ENCODE data around the gene EVA1C. TPM values are rescaled to one million over a fixed set of nuclear protein-coding genes. Genes with fewer than 3 reads are reported as not detected.
A peak's percentile ranks its signal among the peaks of the same experiment; 100 is the strongest.
"Not testable (repeated sequence)": the region's sequence is repeated elsewhere in the genome, so short reads cannot be mapped to it uniquely, and the experiment has no call there.

The EVA1C gene
- total RNA-seq, 5 donors from 2014 or later (not counting 1 experiment from before 2014, with no cell fraction given): 9.7 to 22.1 (median 18.0) TPM

- ChIA-PET POLR2A (no interaction called here), CTCF (no interaction called here)
- no peaks in the 10 kb centered on the region for H3K27me3 Mint-ChIP-seq
- H3K36me3 Mint-ChIP-seq: peaks cover 49% of the 10 kb centered on the region
- no peaks in the 10 kb centered on the region for H3K27me3 ChIP-seq (replicated peaks in 1 of 2; ENCODE audit: control insufficient read depth in 2 of 2, extremely low read depth in 1 of 2, insufficient read depth in 2 of 2, low read length in 1 of 2)
- no peaks in the 10 kb centered on the region for H3K9me3 ChIP-seq
- H3K4me1 Mint-ChIP-seq: peaks cover 0 to 27% (median 4%) of the 10 kb centered on the region in 3 donors
- H3K4me1 ChIP-seq (ENCODE audit: control insufficient read depth in 1 of 2, extremely low read depth in 1 of 2, insufficient read depth in 2 of 2, low read length in 2 of 2): peaks cover 0 to 9% of the 10 kb centered on the region in 2 experiments
- no peak overlapping the region for H3K4me3 Mint-ChIP-seq
- WGBS (ENCODE audit: insufficient coverage): 79% methylated on average over 9 of the region's 14 CpGs
- no peaks in the 10 kb centered on the region for H3K9me3 Mint-ChIP-seq
- H3K4me3 ChIP-seq (ENCODE audit: control insufficient read depth in 1 of 2, extremely low read depth in 1 of 2, low read length in 1 of 2): no peak overlapping the region
- no peak overlapping the region for H3K27ac ChIP-seq (ENCODE audit: low read length)
- peaks cover 0 to 5% of the 10 kb centered on the region in 2 donors for H3K36me3 ChIP-seq (ENCODE audit: control insufficient read depth in 2 of 2, extremely low read depth in 1 of 2, insufficient read depth in 1 of 2, low read length in 1 of 2)
- DNase-seq: no peak
- peak overlapping the region in 1 of 2 donors; percentile 61 for H3K27ac Mint-ChIP-seq
- no peak for ATAC-seq (replicated peaks in 1 of 4)
These were observed 86.9 kb downstream of the EVA1C start for GRCh38 chr21:32499249-32500055.

DNA sequence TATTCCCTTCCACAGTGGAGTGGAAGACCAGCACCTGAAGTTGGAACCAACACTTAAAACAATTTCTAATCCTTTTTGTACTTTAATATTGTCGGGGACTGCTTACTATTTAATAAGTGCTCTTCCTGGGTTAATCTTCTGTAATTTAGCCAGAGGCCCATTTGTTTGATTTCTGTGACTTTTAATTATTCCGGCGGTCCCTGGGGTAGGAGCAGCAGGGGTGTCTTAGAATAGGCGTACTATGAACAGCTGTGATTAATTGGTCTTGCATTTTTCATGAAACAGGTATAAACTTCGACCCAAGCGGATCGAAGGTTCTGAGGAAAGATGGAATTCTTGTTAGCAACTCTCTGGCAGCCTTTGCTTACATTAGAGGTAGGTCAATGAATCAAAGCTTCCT lies 91.1 kb downstream of the EVA1C start:
- H3K36me3 Mint-ChIP-seq: peaks cover 43% of the 10 kb centered on the region
- H3K4me1 Mint-ChIP-seq; H3K36me3 ChIP-seq (ENCODE audit: control insufficient read depth in 2 of 2, extremely low read depth in 1 of 2, insufficient read depth in 1 of 2, low read length in 1 of 2); H3K4me1 ChIP-seq (ENCODE audit: control insufficient read depth in 1 of 2, extremely low read depth in 1 of 2, insufficient read depth in 2 of 2, low read length in 2 of 2); H3K9me3 Mint-ChIP-seq; DNase-seq; H3K27me3 Mint-ChIP-seq; POLR2A ChIA-PET; ATAC-seq (replicated peaks in 1 of 4); H3K27me3 ChIP-seq (replicated peaks in 1 of 2; ENCODE audit: control insufficient read depth in 2 of 2, extremely low read depth in 1 of 2, insufficient read depth in 2 of 2, low read length in 1 of 2); H3K9me3 ChIP-seq; H3K4me3 ChIP-seq (ENCODE audit: control insufficient read depth in 1 of 2, extremely low read depth in 1 of 2, low read length in 1 of 2); H3K27ac ChIP-seq (ENCODE audit: low read length); H3K4me3 Mint-ChIP-seq; H3K27ac Mint-ChIP-seq; CTCF ChIA-PET: not testable (repeated sequence)
- WGBS (ENCODE audit: insufficient coverage): 96% methylated on average over 6 of the region's 7 CpGs

GRCh38 chr21:32505767-32506166 lies 93.3 kb downstream of the EVA1C start:
- not testable (repeated sequence) for H3K9me3 ChIP-seq

GRCh38 chr21:32506411-32506965 lies 94.0 kb downstream of the EVA1C start:
- H3K27ac Mint-ChIP-seq; POLR2A ChIA-PET; H3K36me3 ChIP-seq (ENCODE audit: control insufficient read depth in 2 of 2, extremely low read depth in 1 of 2, insufficient read depth in 1 of 2, low read length in 1 of 2): not testable (repeated sequence)

More at GRCh38 chr21:32505767-32506166, 93.3 kb downstream of the EVA1C start:
- ATAC-seq (replicated peaks in 1 of 4); H3K9me3 Mint-ChIP-seq; H3K27ac ChIP-seq (ENCODE audit: low read length); H3K4me3 Mint-ChIP-seq; H3K27me3 ChIP-seq (replicated peaks in 1 of 2; ENCODE audit: control insufficient read depth in 2 of 2, extremely low read depth in 1 of 2, insufficient read depth in 2 of 2, low read length in 1 of 2); CTCF ChIA-PET; H3K4me1 ChIP-seq (ENCODE audit: control insufficient read depth in 1 of 2, extremely low read depth in 1 of 2, insufficient read depth in 2 of 2, low read length in 2 of 2); H3K36me3 ChIP-seq (ENCODE audit: control insufficient read depth in 2 of 2, extremely low read depth in 1 of 2, insufficient read depth in 1 of 2, low read length in 1 of 2); H3K27ac Mint-ChIP-seq; DNase-seq; H3K27me3 Mint-ChIP-seq; POLR2A ChIA-PET; H3K4me3 ChIP-seq (ENCODE audit: control insufficient read depth in 1 of 2, extremely low read depth in 1 of 2, low read length in 1 of 2); H3K4me1 Mint-ChIP-seq: not testable (repeated sequence)
- WGBS (ENCODE audit: insufficient coverage): 83% methylated on average over 1 of the region's 3 CpGs
- peaks cover 44% of the 10 kb centered on the region for H3K36me3 Mint-ChIP-seq

DNA sequence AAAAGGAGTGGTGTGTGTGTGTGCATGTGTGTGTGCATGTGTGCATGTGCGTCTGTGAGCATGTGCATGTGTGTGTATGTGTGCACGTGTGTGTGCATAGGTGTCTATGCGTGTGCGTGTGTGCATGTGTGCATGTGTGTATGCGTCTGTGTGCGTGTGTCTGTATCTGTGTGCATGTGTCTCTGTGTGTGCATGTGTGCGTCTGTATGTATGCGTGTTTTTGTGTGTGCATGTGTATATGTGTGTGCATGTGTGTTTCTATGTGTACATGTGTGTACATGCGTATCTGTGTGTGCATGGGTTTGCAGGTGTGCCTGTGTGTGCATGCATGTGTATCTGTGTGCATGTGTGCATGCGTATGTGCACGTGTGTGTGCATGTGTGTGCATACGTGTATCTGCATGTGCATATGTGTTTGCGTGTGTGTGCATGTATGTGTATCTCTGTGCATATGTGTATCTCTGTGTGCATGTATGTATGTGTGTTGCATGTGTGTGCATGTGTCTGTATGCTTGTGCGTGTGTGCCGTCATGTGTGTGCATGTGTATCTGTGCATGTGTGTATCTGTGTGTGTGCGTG lies 94.9 kb downstream of the EVA1C start:
- no peaks in the 10 kb centered on the region for H3K9me3 ChIP-seq
- CTCF ChIA-PET: no interaction called here
- Mint-ChIP-seq H3K36me3 (peaks cover 44% of the 10 kb centered on the region), H3K27ac (peak overlapping the region in 1 of 2 donors; percentile 2), H3K4me1 (no peaks in the 10 kb centered on the region), H3K4me3 (no peak overlapping the region), H3K27me3 (no peaks in the 10 kb centered on the region), H3K9me3 (no peaks in the 10 kb centered on the region)
- 94% methylated on average over 16 of the region's 16 CpGs for WGBS (ENCODE audit: insufficient coverage)
- H3K27me3 ChIP-seq (replicated peaks in 1 of 2; ENCODE audit: control insufficient read depth in 2 of 2, extremely low read depth in 1 of 2, insufficient read depth in 2 of 2, low read length in 1 of 2): no peaks in the 10 kb centered on the region
- DNase-seq (no peak), ATAC-seq (replicated peaks in 1 of 4) (no peak)
- POLR2A ChIA-PET: no interaction called here
- H3K4me3 ChIP-seq (ENCODE audit: control insufficient read depth in 1 of 2, extremely low read depth in 1 of 2, low read length in 1 of 2): no peak overlapping the region
- H3K4me1 ChIP-seq (ENCODE audit: control insufficient read depth in 1 of 2, extremely low read depth in 1 of 2, insufficient read depth in 2 of 2, low read length in 2 of 2): no peaks in the 10 kb centered on the region
- H3K36me3 ChIP-seq (ENCODE audit: control insufficient read depth in 2 of 2, extremely low read depth in 1 of 2, insufficient read depth in 1 of 2, low read length in 1 of 2): peaks cover 0 to 7% of the 10 kb centered on the region in 2 donors
- no peak overlapping the region for H3K27ac ChIP-seq (ENCODE audit: low read length)

More at GRCh38 chr21:32506411-32506965, 94.0 kb downstream of the EVA1C start:
- H3K4me3 ChIP-seq (ENCODE audit: control insufficient read depth in 1 of 2, extremely low read depth in 1 of 2, low read length in 1 of 2); H3K27me3 Mint-ChIP-seq; ATAC-seq (replicated peaks in 1 of 4); H3K9me3 Mint-ChIP-seq; DNase-seq; H3K27me3 ChIP-seq (replicated peaks in 1 of 2; ENCODE audit: control insufficient read depth in 2 of 2, extremely low read depth in 1 of 2, insufficient read depth in 2 of 2, low read length in 1 of 2); H3K4me1 ChIP-seq (ENCODE audit: control insufficient read depth in 1 of 2, extremely low read depth in 1 of 2, insufficient read depth in 2 of 2, low read length in 2 of 2); H3K4me1 Mint-ChIP-seq; CTCF ChIA-PET; H3K4me3 Mint-ChIP-seq; H3K9me3 ChIP-seq; H3K27ac ChIP-seq (ENCODE audit: low read length): not testable (repeated sequence)
- 88% methylated on average over 4 of the region's 7 CpGs for WGBS (ENCODE audit: insufficient coverage)
- H3K36me3 Mint-ChIP-seq: peaks cover 44% of the 10 kb centered on the region

DNA sequence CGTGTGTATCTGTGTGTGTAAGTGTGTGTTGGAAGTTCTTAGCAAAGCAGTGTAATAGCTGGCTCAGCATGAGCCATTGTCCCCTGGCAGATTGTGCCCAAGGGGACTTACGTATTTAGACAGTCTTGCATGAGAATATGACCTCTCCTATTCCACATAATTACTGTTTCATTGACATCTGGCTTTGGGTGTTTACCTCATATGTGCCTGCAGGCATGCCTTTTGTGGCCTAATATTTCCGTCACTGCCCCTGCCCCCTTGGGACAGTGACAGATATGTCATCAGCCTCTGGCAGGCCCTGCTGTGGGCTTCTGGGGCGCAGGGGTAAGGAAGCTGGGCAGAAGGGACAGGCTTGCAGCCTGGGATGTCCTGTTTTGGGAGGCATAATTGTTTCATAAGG lies 95.5 kb downstream of the EVA1C start:
- POLR2A ChIA-PET; H3K27me3 Mint-ChIP-seq; H3K36me3 ChIP-seq (ENCODE audit: control insufficient read depth in 2 of 2, extremely low read depth in 1 of 2, insufficient read depth in 1 of 2, low read length in 1 of 2); H3K27ac ChIP-seq (ENCODE audit: low read length); CTCF ChIA-PET; H3K4me3 ChIP-seq (ENCODE audit: control insufficient read depth in 1 of 2, extremely low read depth in 1 of 2, low read length in 1 of 2); ATAC-seq (replicated peaks in 1 of 4); H3K27me3 ChIP-seq (replicated peaks in 1 of 2; ENCODE audit: control insufficient read depth in 2 of 2, extremely low read depth in 1 of 2, insufficient read depth in 2 of 2, low read length in 1 of 2); H3K4me3 Mint-ChIP-seq; DNase-seq; H3K9me3 Mint-ChIP-seq; H3K4me1 Mint-ChIP-seq; H3K9me3 ChIP-seq; H3K4me1 ChIP-seq (ENCODE audit: control insufficient read depth in 1 of 2, extremely low read depth in 1 of 2, insufficient read depth in 2 of 2, low read length in 2 of 2); H3K27ac Mint-ChIP-seq: not testable (repeated sequence)
- peaks cover 41% of the 10 kb centered on the region for H3K36me3 Mint-ChIP-seq
- 91% methylated on average over 4 of the region's 4 CpGs for WGBS (ENCODE audit: insufficient coverage)
